ENCODE measurements around the gene PTPRT. TPM values are rescaled to one million over a fixed set of nuclear protein-coding genes. Genes with fewer than 3 reads are reported as not detected.

PTPRT gene
- polyA plus RNA-seq, 3 donors, result not detected

DNA sequence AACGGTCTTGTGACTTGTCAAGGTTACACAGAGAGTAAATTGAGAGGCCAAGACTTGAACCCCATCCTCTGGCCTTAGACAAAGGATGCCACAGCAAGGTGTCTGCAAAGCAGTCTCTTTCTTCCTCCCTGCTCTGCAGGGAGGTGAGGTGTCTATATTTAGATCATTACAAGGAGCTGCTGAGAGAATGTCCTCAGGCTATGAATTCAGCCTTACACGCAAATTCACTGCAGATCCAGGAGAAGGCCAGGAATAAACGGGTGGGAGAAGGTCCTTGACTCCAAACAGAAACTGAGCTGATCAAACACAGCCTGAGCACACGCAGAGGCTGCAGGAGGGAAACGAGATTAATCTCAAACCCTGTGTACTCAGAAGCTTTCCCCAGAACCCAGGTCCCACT is 48.6 kb upstream of the PTPRT start:
- H3K9me3 Mint-ChIP-seq, result peaks cover 0 to 5% (median 3%) of the 10 kb centered on the region in 7 donors
- Histone ChIP-seq H3K9me3 (replicated peaks in 1 of 2; ENCODE audit: control insufficient read depth in 1 of 2, insufficient read depth in 1 of 2, low read length in 2 of 2) (no peaks in the 10 kb centered on the region), H3K79me2 (ENCODE audit: insufficient read depth, low read length) (no peaks in the 10 kb centered on the region), H3K36me3 (replicated peaks in 1 of 2; ENCODE audit: control insufficient read depth in 1 of 2, insufficient read depth in 2 of 2, low read length in 2 of 2) (no peaks in the 10 kb centered on the region), H3K27ac (ENCODE audit: low read depth in 1 of 2, low read length in 2 of 2) (no peak overlapping the region), H4K20me1 (ENCODE audit: insufficient read depth, low read length) (no peaks in the 10 kb centered on the region), H3K4me2 (replicated peaks; ENCODE audit: extremely low read depth, low read length, poor library complexity, severe bottlenecking) (no peak overlapping the region), H3K4me3 (replicated peaks in 1 of 3; ENCODE audit: low read depth in 2 of 3, low read length in 3 of 3) (no peak overlapping the region), H2AFZ (ENCODE audit: insufficient read depth, low read depth, low read length, poor library complexity, severe bottlenecking) (no peak overlapping the region), H3K27me3 (ENCODE audit: control insufficient read depth in 2 of 2, insufficient read depth in 2 of 2, low read length in 2 of 2) (no peaks in the 10 kb centered on the region), H3K4me1 (ENCODE audit: control insufficient read depth in 1 of 2, insufficient read depth in 2 of 2, low read length in 2 of 2) (no peaks in the 10 kb centered on the region), H3K9ac (ENCODE audit: insufficient read depth, low read length, poor library complexity, severe bottlenecking) (no peak overlapping the region)
- no peak for DNase-seq
- H3K4me3 Mint-ChIP-seq, result no peak overlapping the region
- no peak for TF ChIP-seq CTCF (IDR thresholded peaks at IDR 0.05)
- H3K27ac Mint-ChIP-seq, result no peak overlapping the region
- 66% methylated on average over 4 of the region's 5 CpGs for WGBS (ENCODE audit: insufficient coverage)
- H3K36me3 Mint-ChIP-seq, result no peaks in the 10 kb centered on the region
- intact Hi-C loops (cut with micrococcal nuclease), result no loop called here
- peaks cover 3 to 6% (median 3%) of the 10 kb centered on the region in 3 donors for H3K27me3 Mint-ChIP-seq (ENCODE audit: low read depth in 3 of 3)
- no peaks in the 10 kb centered on the region for H3K4me1 Mint-ChIP-seq

DNA sequence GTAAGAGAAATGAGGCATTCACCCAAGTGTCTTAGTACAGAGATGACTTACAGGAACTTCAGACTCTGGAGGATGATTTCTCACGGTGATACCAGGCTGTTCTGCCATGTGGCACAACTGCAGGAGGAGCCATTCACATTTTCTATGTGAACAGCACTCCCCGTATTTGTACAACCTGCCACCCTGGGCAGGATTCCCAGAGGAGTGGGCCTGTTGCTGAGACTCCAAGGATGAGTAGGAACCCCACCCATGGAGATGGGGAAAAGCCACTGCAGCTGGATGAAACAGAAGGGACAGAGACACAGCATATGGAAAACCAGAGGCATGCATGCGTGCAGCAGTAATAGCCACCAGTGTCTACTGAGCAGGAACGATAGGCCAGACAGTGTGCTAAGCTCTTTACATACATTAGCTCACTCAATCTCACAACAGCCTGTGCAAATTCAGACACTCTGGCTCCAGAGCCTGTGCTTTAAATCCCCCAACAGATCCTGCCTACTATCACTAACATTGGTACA is 48.0 kb upstream of the PTPRT start:
- whole genome bisulfite sequencing (ENCODE audit: insufficient coverage), result 93% methylated on average over 3 of the region's 4 CpGs
- DNase-seq, result no peak
- Mint-ChIP-seq H3K4me1 (no peaks in the 10 kb centered on the region), H3K27me3 (ENCODE audit: low read depth in 3 of 3) (peaks cover 3 to 6% (median 3%) of the 10 kb centered on the region in 3 donors), H3K36me3 (no peaks in the 10 kb centered on the region), H3K27ac (no peak overlapping the region), H3K4me3 (no peak overlapping the region), H3K9me3 (peaks cover 0 to 5% (median 3%) of the 10 kb centered on the region in 7 donors)
- Histone ChIP-seq H3K27me3 (ENCODE audit: control insufficient read depth in 2 of 2, insufficient read depth in 2 of 2, low read length in 2 of 2) (no peaks in the 10 kb centered on the region), H3K4me1 (ENCODE audit: control insufficient read depth in 1 of 2, insufficient read depth in 2 of 2, low read length in 2 of 2) (no peaks in the 10 kb centered on the region), H2AFZ (ENCODE audit: insufficient read depth, low read depth, low read length, poor library complexity, severe bottlenecking) (no peak overlapping the region), H3K79me2 (ENCODE audit: insufficient read depth, low read length) (no peaks in the 10 kb centered on the region), H3K36me3 (replicated peaks in 1 of 2; ENCODE audit: control insufficient read depth in 1 of 2, insufficient read depth in 2 of 2, low read length in 2 of 2) (no peaks in the 10 kb centered on the region), H3K9ac (ENCODE audit: insufficient read depth, low read length, poor library complexity, severe bottlenecking) (no peak overlapping the region), H3K27ac (ENCODE audit: low read depth in 1 of 2, low read length in 2 of 2) (no peak overlapping the region), H3K4me2 (replicated peaks; ENCODE audit: extremely low read depth, low read length, poor library complexity, severe bottlenecking) (no peak overlapping the region), H4K20me1 (ENCODE audit: insufficient read depth, low read length) (no peaks in the 10 kb centered on the region), H3K9me3 (replicated peaks in 1 of 2; ENCODE audit: control insufficient read depth in 1 of 2, insufficient read depth in 1 of 2, low read length in 2 of 2) (no peaks in the 10 kb centered on the region), H3K4me3 (replicated peaks in 1 of 3; ENCODE audit: low read depth in 2 of 3, low read length in 3 of 3) (no peak overlapping the region)
- TF ChIP-seq CTCF (IDR thresholded peaks at IDR 0.05), result no peak
- intact Hi-C loops (cut with micrococcal nuclease), result no loop called here

Measured in CD14-positive monocyte (primary cell).